ENCODE measurements around the gene TMEM269. TPM values are rescaled to one million over a fixed set of nuclear protein-coding genes. Genes with fewer than 3 reads are reported as not detected.
A peak's percentile ranks its signal among the peaks of the same experiment; 100 is the strongest.

Gene TMEM269
- total and polyA plus RNA-seq, 9 of the 15 experiments (the other 6 are each of a cell fraction or from before 2014, with no cell fraction given) = 0.09 to 0.49 (median 0.21) TPM

DNA sequence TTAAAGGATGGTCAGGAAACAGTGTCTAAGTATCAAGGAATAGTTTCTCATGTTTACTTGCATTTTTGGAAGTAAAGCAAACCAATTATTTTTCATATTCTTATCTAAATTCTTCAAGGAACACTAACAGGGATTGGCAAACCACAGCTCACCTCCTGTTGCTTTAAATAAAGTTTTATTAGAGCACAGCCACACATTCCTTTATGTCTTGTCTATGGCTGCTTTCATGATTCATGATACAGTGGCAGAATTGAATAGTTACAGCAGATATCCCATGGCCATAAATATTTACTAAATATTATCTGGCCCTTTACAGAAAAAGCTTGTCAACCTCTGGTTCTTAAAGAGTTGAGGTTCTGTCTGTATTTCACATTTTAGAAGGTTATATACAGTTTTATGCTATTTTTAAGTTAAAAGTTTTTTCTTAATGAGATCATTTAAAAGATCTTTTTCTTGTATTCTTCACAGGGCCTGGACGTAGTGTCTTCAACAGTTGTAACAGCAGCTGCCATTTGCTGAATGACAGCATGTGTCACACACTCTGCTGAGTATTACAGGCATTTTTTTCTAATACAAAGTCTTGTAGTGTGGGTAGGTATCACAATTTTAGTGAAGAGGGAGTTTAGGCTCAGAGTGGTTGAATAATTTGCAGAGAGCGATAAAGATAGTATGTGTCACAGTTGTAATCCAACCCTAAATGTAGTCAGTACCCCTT lies 64.2 kb downstream of the TMEM269 start:
- Histone ChIP-seq H3K9me3 (replicated peaks; ENCODE audit: control insufficient read depth, insufficient read depth, low read depth, low read length) (no peaks in the 10 kb centered on the region), H3K9ac (ENCODE audit: insufficient read depth in 1 of 2, low read depth in 2 of 2, low read length in 2 of 2) (no peak overlapping the region), H3K4me1 (replicated peaks in 1 of 2; ENCODE audit: control insufficient read depth in 2 of 2, insufficient read depth in 2 of 2, low read length in 2 of 2) (peaks cover 18 to 25% of the 10 kb centered on the region in 2 experiments), H3K36me3 (ENCODE audit: control insufficient read depth, insufficient read depth, low read length) (peaks cover 44% of the 10 kb centered on the region), H3K27me3 (ENCODE audit: control insufficient read depth in 2 of 2, insufficient read depth in 2 of 2, low read length in 2 of 2) (no peaks in the 10 kb centered on the region), H3K79me2 (ENCODE audit: control insufficient read depth, insufficient read depth, low read length) (peaks cover 34% of the 10 kb centered on the region), H3K4me2 (ENCODE audit: insufficient read depth, low read length) (no peak overlapping the region), H3K27ac (ENCODE audit: extremely low read depth, low read depth, low read length) (no peak overlapping the region), H3K9me1 (ENCODE audit: control insufficient read depth, insufficient read depth, low read length) (no peaks in the 10 kb centered on the region), H3K4me3 (no peak overlapping the region), H2AFZ (ENCODE audit: low read depth, low read length) (no peak overlapping the region), H4K20me1 (replicated peaks; ENCODE audit: control insufficient read depth, insufficient read depth, low read length) (no peaks in the 10 kb centered on the region)
- BruUV-seq (replicated peaks) = no TSS peak
- ChIA-PET CTCF (ENCODE audit: low intra/inter-chr PET ratio) (no interaction called here), POLR2A (interaction anchor here (6.4 kb wide), 2 partner anchors 16 to 28 kb away, joined by 76 to 94 read pairs; partner anchors contain the start of genes ERMAP and SVBP)
- intact Hi-C loops (cut with micrococcal nuclease) (loop anchor here (5.0 kb wide), 1 partner anchor 82 kb away; the partner anchor contains the start of genes C1orf50 and P3H1), in situ Hi-C loops (cut with MboI) (no loop called here)
- no peak for DNase-seq (ENCODE audit: extremely low read depth in 1 of 4, low spot score in 3 of 4)
- TF ChIP-seq ZNF324 (CRISPR knock-in tag; IDR thresholded peaks at IDR 0.05) (no peak), FOS (IDR thresholded peaks at IDR 0.05; ENCODE audit: extremely low read depth, insufficient read length) (no peak), ZNF695 (CRISPR knock-in tag; IDR thresholded peaks at IDR 0.05) (no peak), KDM1A (IDR thresholded peaks at IDR 0.05) (no peak), ZNF551 (CRISPR knock-in tag; IDR thresholded peaks at IDR 0.05) (no peak), ZFP1 (CRISPR knock-in tag; IDR thresholded peaks at IDR 0.05) (no peak)
- TF ChIP-seq, protein P1, sequence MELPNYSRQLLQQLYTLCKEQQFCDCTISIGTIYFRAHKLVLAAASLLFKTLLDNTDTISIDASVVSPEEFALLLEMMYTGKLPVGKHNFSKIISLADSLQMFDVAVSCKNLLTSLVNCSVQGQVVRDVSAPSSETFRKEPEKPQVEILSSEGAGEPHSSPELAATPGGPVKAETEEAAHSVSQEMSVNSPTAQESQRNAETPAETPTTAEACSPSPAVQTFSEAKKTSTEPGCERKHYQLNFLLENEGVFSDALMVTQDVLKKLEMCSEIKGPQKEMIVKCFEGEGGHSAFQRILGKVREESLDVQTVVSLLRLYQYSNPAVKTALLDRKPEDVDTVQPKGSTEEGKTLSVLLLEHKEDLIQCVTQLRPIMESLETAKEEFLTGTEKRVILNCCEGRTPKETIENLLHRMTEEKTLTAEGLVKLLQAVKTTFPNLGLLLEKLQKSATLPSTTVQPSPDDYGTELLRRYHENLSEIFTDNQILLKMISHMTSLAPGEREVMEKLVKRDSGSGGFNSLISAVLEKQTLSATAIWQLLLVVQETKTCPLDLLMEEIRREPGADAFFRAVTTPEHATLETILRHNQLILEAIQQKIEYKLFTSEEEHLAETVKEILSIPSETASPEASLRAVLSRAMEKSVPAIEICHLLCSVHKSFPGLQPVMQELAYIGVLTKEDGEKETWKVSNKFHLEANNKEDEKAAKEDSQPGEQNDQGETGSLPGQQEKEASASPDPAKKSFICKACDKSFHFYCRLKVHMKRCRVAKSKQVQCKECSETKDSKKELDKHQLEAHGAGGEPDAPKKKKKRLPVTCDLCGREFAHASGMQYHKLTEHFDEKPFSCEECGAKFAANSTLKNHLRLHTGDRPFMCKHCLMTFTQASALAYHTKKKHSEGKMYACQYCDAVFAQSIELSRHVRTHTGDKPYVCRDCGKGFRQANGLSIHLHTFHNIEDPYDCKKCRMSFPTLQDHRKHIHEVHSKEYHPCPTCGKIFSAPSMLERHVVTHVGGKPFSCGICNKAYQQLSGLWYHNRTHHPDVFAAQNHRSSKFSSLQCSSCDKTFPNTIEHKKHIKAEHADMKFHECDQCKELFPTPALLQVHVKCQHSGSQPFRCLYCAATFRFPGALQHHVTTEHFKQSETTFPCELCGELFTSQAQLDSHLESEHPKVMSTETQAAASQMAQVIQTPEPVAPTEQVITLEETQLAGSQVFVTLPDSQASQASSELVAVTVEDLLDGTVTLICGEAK (IDR thresholded peaks at IDR 0.05) = peak; percentile 93
- TF ChIP-seq, protein P1 (CRISPR knock-in tag; IDR thresholded peaks at IDR 0.05) = peak; percentile 81
- 87% methylated on average over 2 of the region's 2 CpGs for WGBS (ENCODE audit: insufficient coverage, low coverage, missing lambda C conversion rate)
- FAIRE-seq = no peak
- ATAC-seq = no peak
